Measurements from ENCODE around the gene EGFLAM. TPM values are rescaled to one million over a fixed set of nuclear protein-coding genes. Genes with fewer than 3 reads are reported as not detected.

EGFLAM gene
- total and polyA plus RNA-seq, 2 experiments from 2014 or later: 6.5 to 9.0 TPM

- Histone ChIP-seq H3K9me2 (replicated peaks; ENCODE audit: insufficient read depth) (no peaks in the 10 kb centered on the region), H2AFZ (peak overlapping the region; percentile 89), H3K36me3 (replicated peaks; ENCODE audit: insufficient read depth, low read depth) (no peaks in the 10 kb centered on the region), H3K27ac (no peak overlapping the region), H3K4me3 (peak overlapping the region; percentile 88), H3K9me3 (ENCODE audit: low read depth) (peaks cover 6% of the 10 kb centered on the region), H3K27me3 (peaks cover 66% of the 10 kb centered on the region), H3K4me2 (peak overlapping the region; percentile 99), H3K4me1 (ENCODE audit: insufficient read depth) (peaks cover 12% of the 10 kb centered on the region), H4K20me1 (ENCODE audit: insufficient read depth, poor library complexity, severe bottlenecking) (no peaks in the 10 kb centered on the region), H3K79me2 (no peaks in the 10 kb centered on the region)
- peak; percentile 6 for DNase-seq (ENCODE audit: low spot score)
- 0% methylated on average over 8 of the region's 13 CpGs for WGBS (ENCODE audit: low lambda C conversion rate, missing lambda C conversion rate)
- TF ChIP-seq EZH2 (IDR thresholded peaks at IDR 0.05; ENCODE audit: borderline replicate concordance) (no peak), CTCF (IDR thresholded peaks at IDR 0.05; ENCODE audit: poor library complexity) (no peak), EZH2phosphoT487 (IDR thresholded peaks at IDR 0.05; ENCODE audit: low read depth, severe bottlenecking, unreplicated experiment) (no peak)
These were observed 379 bp upstream of the EGFLAM start for GRCh38 chr5:38258042-38258318.

GRCh38 chr5:38259062-38259808, 876 bp downstream of the EGFLAM start:
- peak; percentile 10 for DNase-seq (ENCODE audit: low spot score)

GRCh38 chr5:38259809-38260160, 1.4 kb downstream of the EGFLAM start:
- no peaks in the 10 kb centered on the region for H4K20me1 ChIP-seq (ENCODE audit: insufficient read depth, poor library complexity, severe bottlenecking)
- TF ChIP-seq EZH2 (IDR thresholded peaks at IDR 0.05; ENCODE audit: borderline replicate concordance) (no peak), CTCF (IDR thresholded peaks at IDR 0.05; ENCODE audit: poor library complexity) (no peak), EZH2phosphoT487 (IDR thresholded peaks at IDR 0.05; ENCODE audit: low read depth, severe bottlenecking, unreplicated experiment) (no peak)
- no peaks in the 10 kb centered on the region for H3K79me2 ChIP-seq
- no peaks in the 10 kb centered on the region for H3K9me2 ChIP-seq (replicated peaks; ENCODE audit: insufficient read depth)
- H3K4me1 ChIP-seq (ENCODE audit: insufficient read depth): peaks cover 12% of the 10 kb centered on the region
- H3K4me3 ChIP-seq: no peak overlapping the region
- peaks cover 65% of the 10 kb centered on the region for H3K27me3 ChIP-seq
- H3K4me2 ChIP-seq: peak overlapping the region; percentile 99
- H3K36me3 ChIP-seq (replicated peaks; ENCODE audit: insufficient read depth, low read depth): no peaks in the 10 kb centered on the region
- 62% methylated on average over 6 of the region's 6 CpGs for WGBS (ENCODE audit: low lambda C conversion rate, missing lambda C conversion rate)
- no peak overlapping the region for H3K27ac ChIP-seq
- no peak for DNase-seq (ENCODE audit: low spot score)
- no peak overlapping the region for H2AFZ ChIP-seq
- H3K9me3 ChIP-seq (ENCODE audit: low read depth): no peaks in the 10 kb centered on the region

More at GRCh38 chr5:38259062-38259808, 876 bp downstream of the EGFLAM start:
- Histone ChIP-seq H3K79me2 (no peaks in the 10 kb centered on the region), H3K4me3 (peak overlapping the region; percentile 88), H3K4me1 (ENCODE audit: insufficient read depth) (peaks cover 12% of the 10 kb centered on the region), H4K20me1 (ENCODE audit: insufficient read depth, poor library complexity, severe bottlenecking) (no peaks in the 10 kb centered on the region), H3K9me3 (ENCODE audit: low read depth) (no peaks in the 10 kb centered on the region), H3K4me2 (peak overlapping the region; percentile 99), H3K9me2 (replicated peaks; ENCODE audit: insufficient read depth) (no peaks in the 10 kb centered on the region), H3K27ac (no peak overlapping the region), H3K27me3 (peaks cover 66% of the 10 kb centered on the region), H3K36me3 (replicated peaks; ENCODE audit: insufficient read depth, low read depth) (no peaks in the 10 kb centered on the region), H2AFZ (peak overlapping the region; percentile 89)
- 14% methylated on average over 13 of the region's 13 CpGs for WGBS (ENCODE audit: low lambda C conversion rate, missing lambda C conversion rate)
- TF ChIP-seq EZH2 (IDR thresholded peaks at IDR 0.05; ENCODE audit: borderline replicate concordance) (no peak), EZH2phosphoT487 (IDR thresholded peaks at IDR 0.05; ENCODE audit: low read depth, severe bottlenecking, unreplicated experiment) (no peak), CTCF (IDR thresholded peaks at IDR 0.05; ENCODE audit: poor library complexity) (no peak)
